Stomach (tissue), 4 donors: ENCODE results near the gene TUBGCP3.

Experiments used
- CTCF ChIP-seq, 7 experiments: fragments of 450-650 bp in 4 of 7; fragments of 200-600 bp in 3 of 7; sonication (generic) in 3 of 7; IDR thresholded peaks; one replicate each; pipeline ENCODE4 v1.5.1; 2016 to 2019; ENCODE audit warnings: antibody characterized with exemption in 7 of 7, control low read depth in 2 of 7, mild to moderate bottlenecking in 1 of 7
- POLR2A ChIP-seq, 4 donors: fragments of 450-650 bp; IDR thresholded peaks; one replicate each; pipeline ENCODE4 v1.6.1; 2016; ENCODE audit warnings: antibody characterized with exemption in 4 of 4, control low read depth in 2 of 4, mild to moderate bottlenecking in 1 of 4, moderate library complexity in 1 of 4
- POLR2AphosphoS5 ChIP-seq, 3 donors: sonication (generic); formaldehyde crosslinking; IDR thresholded peaks; one replicate each; pipeline ENCODE4 v1.6.1; 2016; ENCODE audit warnings: antibody characterized with exemption in 3 of 3

GRCh38 chr13:112602189-112602588 is 14.2 kb upstream of the TUBGCP3 start:
- no peak for TF ChIP-seq CTCF (IDR thresholded peaks at IDR 0.05)
- TF ChIP-seq POLR2A (IDR thresholded peaks at IDR 0.05): no peak
- no peak for TF ChIP-seq POLR2AphosphoS5 (IDR thresholded peaks at IDR 0.05)
